WTC11 (cell line): ENCODE measurements around the gene TIMM8B. TPM values are rescaled to one million over a fixed set of nuclear protein-coding genes. Genes with fewer than 3 reads are reported as not detected.

Experiments used
- ATAC-seq: fragments of 200-7000 bp; cut with Tn5 transposase; 2 replicates; pipeline ENCODE4 v1.10.0; 2021; ENCODE audit warnings: mild to moderate bottlenecking, moderate library complexity
- CTCF ChIA-PET: fragments of 300-600 bp; sonication (Branson Sonifier 250); formaldehyde crosslinking; loops from one replicate; lab custom pipeline; 2021; ENCODE audit warnings: antibody characterized with exemption; lab: Charles Lee
- POLR2A ChIA-PET: fragments of 350-600 bp; sonication (Branson Sonifier 250); formaldehyde crosslinking; loops from one replicate; lab custom pipeline; 2021; ENCODE audit warnings: antibody characterized with exemption; lab: Charles Lee
- DNase-seq: peaks from one replicate; pipeline ENCODE4 v3.0.0; 2021; ENCODE audit warnings: low spot score
- H3K27ac Mint-ChIP-seq: 2 replicates; pipeline ENCODE4 v1.8.0; 2021; ENCODE audit warnings: mixed read lengths
- H3K27me3 Mint-ChIP-seq: 2 replicates; pipeline ENCODE4 v1.8.0; 2021; ENCODE audit warnings: low read depth, mild to moderate bottlenecking, moderate library complexity, mixed read lengths
- H3K36me3 Mint-ChIP-seq: 2 replicates; pipeline ENCODE4 v1.8.0; 2021; ENCODE audit warnings: mixed read lengths
- H3K4me1 Mint-ChIP-seq: 2 replicates; pipeline ENCODE4 v1.8.0; 2022; ENCODE audit warnings: mixed read lengths
- H3K4me3 Mint-ChIP-seq: 2 replicates; pipeline ENCODE4 v1.8.0; 2021; ENCODE audit warnings: mild to moderate bottlenecking, moderate library complexity, mixed read lengths
- H3K9me3 Mint-ChIP-seq: 2 replicates; pipeline ENCODE4 v1.8.0; 2021; ENCODE audit warnings: mixed read lengths
- CBFB ChIP-seq: sonication (generic); formaldehyde crosslinking; IDR thresholded peaks from 2 replicates; pipeline ENCODE4 v1.8.1; 2022; ENCODE audit warnings: mild to moderate bottlenecking, low read depth, missing genetic modification reagents
- CDX4 ChIP-seq: fragments of 250-450 bp; sonication (Bioruptor Pico); IDR thresholded peaks from 2 replicates; pipeline ENCODE4 v1.9.0; 2021; ENCODE audit warnings: moderate library complexity, mild to moderate bottlenecking, inconsistent platforms, borderline replicate concordance
- E2F1 ChIP-seq: sonication (generic); formaldehyde crosslinking; IDR thresholded peaks from 2 replicates; pipeline ENCODE4 v1.8.0; 2022; ENCODE audit warnings: mild to moderate bottlenecking, missing genetic modification reagents
- E2F5 ChIP-seq: sonication (generic); formaldehyde crosslinking; IDR thresholded peaks from 2 replicates; pipeline ENCODE4 v1.8.1; 2022; ENCODE audit warnings: mild to moderate bottlenecking, moderate library complexity, missing genetic modification reagents
- ELF4 ChIP-seq: sonication (generic); formaldehyde crosslinking; IDR thresholded peaks from 2 replicates; pipeline ENCODE4 v1.8.1; 2022; ENCODE audit warnings: low read depth, mild to moderate bottlenecking, moderate library complexity, missing genetic modification reagents
- EMX1 ChIP-seq: fragments of 250-450 bp; sonication (Bioruptor Pico); IDR thresholded peaks from 2 replicates; pipeline ENCODE4 v1.8.0; 2021; ENCODE audit warnings: mild to moderate bottlenecking
- ESRRA ChIP-seq: sonication (generic); formaldehyde crosslinking; IDR thresholded peaks from 2 replicates; pipeline ENCODE4 v1.8.1; 2022; ENCODE audit warnings: mild to moderate bottlenecking, missing genetic modification reagents, borderline replicate concordance
- ETV6 ChIP-seq: sonication (generic); formaldehyde crosslinking; IDR thresholded peaks from 2 replicates; pipeline ENCODE4 v1.8.1; 2022; ENCODE audit warnings: mild to moderate bottlenecking, missing genetic modification reagents
- FOXJ3 ChIP-seq: sonication (generic); formaldehyde crosslinking; IDR thresholded peaks from 2 replicates; pipeline ENCODE4 v1.9.0; 2021; ENCODE audit warnings: missing genetic modification reagents, mild to moderate bottlenecking, borderline replicate concordance
- FOXP1 ChIP-seq: sonication (generic); formaldehyde crosslinking; IDR thresholded peaks from 2 replicates; pipeline ENCODE4 v1.8.0; 2022; ENCODE audit warnings: missing genetic modification reagents, mild to moderate bottlenecking, moderate library complexity, borderline replicate concordance
- GABPB1 ChIP-seq: sonication (generic); formaldehyde crosslinking; IDR thresholded peaks from 2 replicates; pipeline ENCODE4 v1.8.1; 2023; ENCODE audit warnings: mild to moderate bottlenecking, missing genetic modification reagents
- JAZF1 ChIP-seq: fragments of 250-450 bp; sonication (Bioruptor Pico); IDR thresholded peaks from 2 replicates; pipeline ENCODE4 v1.9.0; 2021; ENCODE audit warnings: moderate library complexity, mild to moderate bottlenecking, inconsistent platforms
- MXD4 ChIP-seq: fragments of 250-450 bp; sonication (Bioruptor Pico); IDR thresholded peaks from 2 replicates; pipeline ENCODE4 v1.8.0; 2021; ENCODE audit warnings: mild to moderate bottlenecking, moderate library complexity, borderline replicate concordance
- MYBL2 ChIP-seq: sonication (generic); formaldehyde crosslinking; IDR thresholded peaks from 2 replicates; pipeline ENCODE4 v1.8.1; 2023; ENCODE audit warnings: mild to moderate bottlenecking, moderate library complexity, missing genetic modification reagents
- RORB ChIP-seq: fragments of 250-450 bp; sonication (Bioruptor Pico); IDR thresholded peaks from 2 replicates; pipeline ENCODE4 v1.9.0; 2021; ENCODE audit warnings: mild to moderate bottlenecking
- SMAD4 ChIP-seq: sonication (generic); formaldehyde crosslinking; IDR thresholded peaks from 2 replicates; pipeline ENCODE4 v1.8.0; 2022; ENCODE audit warnings: mild to moderate bottlenecking, missing genetic modification reagents
- STAT6 ChIP-seq: sonication (generic); formaldehyde crosslinking; conservative IDR thresholded peaks from 2 replicates; pipeline ENCODE4 v1.8.1; 2023; ENCODE audit warnings: mild to moderate bottlenecking, low read depth, missing genetic modification reagents, moderate library complexity
- TEAD4 ChIP-seq: sonication (generic); formaldehyde crosslinking; IDR thresholded peaks from 2 replicates; pipeline ENCODE4 v1.8.0; 2022; ENCODE audit warnings: mild to moderate bottlenecking, missing genetic modification reagents
- USF1 ChIP-seq: sonication (generic); formaldehyde crosslinking; IDR thresholded peaks from 2 replicates; pipeline ENCODE4 v1.8.0; 2022; ENCODE audit warnings: mild to moderate bottlenecking, missing genetic modification reagents
- ZBTB21 ChIP-seq: sonication (generic); formaldehyde crosslinking; IDR thresholded peaks from 2 replicates; pipeline ENCODE4 v1.8.1; 2023; ENCODE audit warnings: mild to moderate bottlenecking, missing genetic modification reagents, borderline replicate concordance
- ZBTB43 ChIP-seq: sonication (generic); formaldehyde crosslinking; IDR thresholded peaks from 2 replicates; pipeline ENCODE4 v1.8.1; 2023; ENCODE audit warnings: mild to moderate bottlenecking, missing genetic modification reagents
- ZMAT4 ChIP-seq: fragments of 250-450 bp; sonication (Bioruptor Pico); IDR thresholded peaks from 2 replicates; pipeline ENCODE4 v1.9.0; 2021; ENCODE audit warnings: mild to moderate bottlenecking
- ZNF138 ChIP-seq: sonication (generic); formaldehyde crosslinking; conservative IDR thresholded peaks from 2 replicates; pipeline ENCODE4 v1.8.1; 2022; ENCODE audit warnings: mild to moderate bottlenecking, moderate library complexity, missing genetic modification reagents
- ZNF263 ChIP-seq: sonication (generic); formaldehyde crosslinking; IDR thresholded peaks from 2 replicates; pipeline ENCODE4 v1.8.1; 2022; ENCODE audit warnings: low read depth, mild to moderate bottlenecking, moderate library complexity, missing genetic modification reagents
- ZNF416 ChIP-seq: fragments of 250-450 bp; sonication (Bioruptor Pico); IDR thresholded peaks from 2 replicates; pipeline ENCODE4 v1.9.0; 2021; ENCODE audit warnings: mild to moderate bottlenecking, inconsistent platforms
- total RNA-seq: library from RNA; stranded (reverse); gene quantifications from 3 replicates; pipeline ENCODE4 v1.2.3, GENCODE V29; 2021

Gene TIMM8B
- total RNA-seq, 1 experiment from 2014 or later: 88.2 TPM

GRCh38 chr11:112044961-112045360 lies 41.6 kb downstream of the TIMM8B start (continued):
- TF ChIP-seq CBFB: no peak
- TF ChIP-seq SMAD4: no peak
- no peak for TF ChIP-seq ETV6 (CRISPR knock-in tag)
- no peak for TF ChIP-seq E2F5 (CRISPR knock-in tag)
- TF ChIP-seq ZBTB43: no peak
- TF ChIP-seq MXD4 (CRISPR knock-in tag): no peak
- TF ChIP-seq FOXP1 (CRISPR knock-in tag): no peak
- no peak for TF ChIP-seq RORB (CRISPR knock-in tag)
- no peak for TF ChIP-seq ESRRA (CRISPR knock-in tag)
- TF ChIP-seq MYBL2 (CRISPR knock-in tag): no peak
- no peak for TF ChIP-seq FOXJ3 (CRISPR knock-in tag)

GRCh38 chr11:112042961-112043304 lies 43.6 kb downstream of the TIMM8B start:
- ATAC-seq: no peak
- ChIA-PET CTCF (no interaction called here), POLR2A (no interaction called here)
- H3K9me3 Mint-ChIP-seq: no peaks in the 10 kb centered on the region
- TF ChIP-seq E2F5 (CRISPR knock-in tag): no peak
- no peak for TF ChIP-seq ZMAT4 (CRISPR knock-in tag)
- no peak for TF ChIP-seq EMX1 (CRISPR knock-in tag)
- TF ChIP-seq JAZF1 (CRISPR knock-in tag): no peak
- no peak for TF ChIP-seq RORB (CRISPR knock-in tag)
- no peak for TF ChIP-seq ZBTB21 (CRISPR knock-in tag)
- TF ChIP-seq ELF4 (CRISPR knock-in tag): no peak
- no peak for TF ChIP-seq ZNF416
- TF ChIP-seq ZNF138 (CRISPR knock-in tag): no peak
- no peak for TF ChIP-seq ZNF263
- no peak for DNase-seq
- H3K27me3 Mint-ChIP-seq: no peaks in the 10 kb centered on the region
- H3K4me1 Mint-ChIP-seq: no peaks in the 10 kb centered on the region
- no peak overlapping the region for H3K4me3 Mint-ChIP-seq
- peaks cover 68% of the 10 kb centered on the region for H3K36me3 Mint-ChIP-seq
- no peak overlapping the region for H3K27ac Mint-ChIP-seq

GRCh38 chr11:112042161-112042960 lies 44.2 kb downstream of the TIMM8B start:
- H3K4me1 Mint-ChIP-seq: no peaks in the 10 kb centered on the region
- no peak overlapping the region for H3K4me3 Mint-ChIP-seq
- H3K9me3 Mint-ChIP-seq: no peaks in the 10 kb centered on the region
- no peaks in the 10 kb centered on the region for H3K27me3 Mint-ChIP-seq
- no peak for TF ChIP-seq GABPB1 (CRISPR knock-in tag)
- TF ChIP-seq STAT6 (CRISPR knock-in tag): no peak
- no peak for TF ChIP-seq E2F1 (CRISPR knock-in tag)
- TF ChIP-seq TEAD4: no peak
- no peak for TF ChIP-seq FOXP1 (CRISPR knock-in tag)
- TF ChIP-seq USF1 (CRISPR knock-in tag): no peak
- no peak for TF ChIP-seq ZNF263
- no peak for TF ChIP-seq CDX4 (CRISPR knock-in tag)
- TF ChIP-seq, all 79 proteins: peak for 0
- no peak for DNase-seq
- ATAC-seq: no peak
- Mint-ChIP-seq H3K27ac (no peak overlapping the region), H3K36me3 (peaks cover 70% of the 10 kb centered on the region)
- POLR2A ChIA-PET: no interaction called here
- CTCF ChIA-PET: no interaction called here
